HG03108 (cell line): ENCODE data around the gene RGS3.
A peak's percentile ranks its signal among the peaks of the same experiment; 100 is the strongest.

Source experiments
- ATAC-seq: cut with Tn5 transposase; IDR thresholded peaks from one replicate; pipeline ENCODE4 v1.9.1; 2021; ENCODE audit warnings: moderate library complexity; ENCODE audit not compliant: unreplicated experiment

The RGS3 gene

GRCh38 chr9:113597390-113598241, 134.1 kb downstream of the RGS3 start:
- no peak for ATAC-seq

- ATAC-seq: no peak
These were observed 134.9 kb downstream of the RGS3 start for GRCh38 chr9:113598451-113598850.

GRCh38 chr9:113598883-113599282, 135.4 kb downstream of the RGS3 start:
- ATAC-seq: no peak

- no peak for ATAC-seq
These were observed 136.1 kb downstream of the RGS3 start for GRCh38 chr9:113599646-113600022.

- no peak for ATAC-seq
These were observed 136.7 kb downstream of the RGS3 start for GRCh38 chr9:113600023-113600823.

GRCh38 chr9:113600871-113601614, 137.5 kb downstream of the RGS3 start:
- ATAC-seq: no peak

- ATAC-seq: no peak
These were observed 138.1 kb downstream of the RGS3 start for GRCh38 chr9:113601656-113602055.

GRCh38 chr9:113602126-113603047, 138.9 kb downstream of the RGS3 start:
- peak; percentile 78 for ATAC-seq

- ATAC-seq: no peak
These were observed 139.5 kb downstream of the RGS3 start for GRCh38 chr9:113603048-113603375.

GRCh38 chr9:113603773-113604172, 140.2 kb downstream of the RGS3 start:
- no peak for ATAC-seq

- no peak for ATAC-seq
These were observed 140.9 kb downstream of the RGS3 start for GRCh38 chr9:113604393-113604792.

GRCh38 chr9:113606510-113606909, 143.0 kb downstream of the RGS3 start:
- no peak for ATAC-seq

GRCh38 chr9:113608082-113608685, 144.7 kb downstream of the RGS3 start:
- ATAC-seq: no peak

- no peak for ATAC-seq
These were observed 146.2 kb downstream of the RGS3 start for GRCh38 chr9:113609562-113610318.

- no peak for ATAC-seq
These were observed 148.1 kb downstream of the RGS3 start for GRCh38 chr9:113611461-113612215.

GRCh38 chr9:113612216-113612747, 148.8 kb downstream of the RGS3 start:
- no peak for ATAC-seq

GRCh38 chr9:113612828-113613227, 149.3 kb downstream of the RGS3 start:
- ATAC-seq: no peak

GRCh38 chr9:113613815-113614413, 150.4 kb downstream of the RGS3 start:
- ATAC-seq: no peak
